H1 (cell line): Measurements from ENCODE around the gene ALOX5. TPM values are rescaled to one million over a fixed set of nuclear protein-coding genes. Genes with fewer than 3 reads are reported as not detected.

ENCODE experiments used
- CHD2 ChIP-seq: IDR thresholded peaks from 2 replicates; pipeline ENCODE4 v1.6.1; 2012; ENCODE audit warnings: low read length, improper control_type of control experiment
- CTBP2 ChIP-seq: IDR thresholded peaks from 2 replicates; pipeline ENCODE4 v1.7.0; 2011; ENCODE audit warnings: borderline replicate concordance, mild to moderate bottlenecking, moderate library complexity, mixed read lengths, low read length; ENCODE audit not compliant: insufficient read depth, insufficient read length
- FOSL1 ChIP-seq: IDR thresholded peaks from 2 replicates; pipeline ENCODE4 v1.6.1; 2011; ENCODE audit warnings: mild to moderate bottlenecking, low read depth, low read length, moderate library complexity; ENCODE audit not compliant: insufficient read depth
- polyA plus RNA-seq, 7 experiments: library from polyadenylated mRNA; depleted of rRNA in 3 of 7; stranded (reverse) in 5 of 7; unstranded in 2 of 7; fragments of >200 nt in 5 of 7; fragments of 200-250 nt in 2 of 7; gene quantifications; 1 replicate in 5 of 7; 2 replicates in 1 of 7; 4 replicates in 1 of 7; pipeline versions ENCODE4 v1.2.1 to v1.2.3, GENCODE V29; 2011 to 2013; ENCODE audit warnings: missing spikeins in 2 of 7, mixed read lengths in 2 of 7
- total RNA-seq: library from RNA; stranded (reverse); fragmentation: NEBNext Ultra II Directional; extraction: Animal tissue kit (Norgen Biotek cat#: 25700); gene quantifications from 2 replicates; pipeline ENCODE4 v1.2.1, GENCODE V29; 2021

Gene ALOX5
- total and polyA plus RNA-seq, 2 of the 8 experiments (the other 6 are each of a cell fraction or from before 2014, with no cell fraction given) = 1.6 to 3.8 TPM

DNA sequence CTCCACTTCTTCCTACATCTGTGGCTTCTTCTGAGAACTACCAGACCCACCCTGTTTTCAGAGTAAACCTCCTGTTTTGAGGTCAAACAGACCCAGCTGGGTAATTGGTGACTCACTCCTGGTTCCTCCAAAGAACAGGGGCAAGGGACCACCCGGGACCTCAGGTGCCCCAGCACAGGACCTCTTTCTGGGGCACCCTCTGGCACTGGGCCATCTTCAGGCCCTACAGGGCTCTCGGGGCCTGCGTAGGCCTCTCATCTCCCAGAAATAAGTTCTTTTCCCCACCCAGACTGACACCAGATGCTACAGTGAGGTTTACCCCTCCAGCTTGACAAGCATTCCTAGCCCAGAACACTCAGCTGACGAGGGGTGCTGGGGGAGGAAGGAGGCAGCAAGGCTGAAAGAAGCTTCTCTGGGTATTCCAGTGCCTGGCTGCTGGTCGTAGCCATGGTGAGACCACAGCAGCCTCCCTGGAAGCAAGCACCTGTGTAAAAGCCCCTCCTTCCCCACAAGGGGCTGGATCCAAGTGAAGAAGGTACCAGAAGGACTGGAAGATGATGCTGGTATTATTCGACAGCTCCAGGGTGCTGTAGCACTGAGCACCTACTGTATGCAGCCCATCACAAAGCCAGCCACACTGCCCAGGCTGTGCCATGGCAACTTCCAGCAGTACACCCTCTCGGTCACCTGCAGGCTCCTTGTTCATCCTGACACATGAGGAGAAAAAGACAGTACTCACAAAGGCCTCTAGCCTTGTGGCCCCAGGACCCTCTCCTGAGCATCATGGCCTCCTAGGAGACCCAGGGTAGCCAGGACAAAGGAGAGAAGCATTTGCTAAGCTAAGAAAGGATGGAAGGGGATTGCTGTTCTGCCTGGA, 47.4 kb downstream of the ALOX5 start (continued):
- TF ChIP-seq CTBP2 (no peak), CHD2 (no peak), FOSL1 (no peak)
